GM21619 (cell line): Measurements from ENCODE around the gene BRF1.
"Not testable (repeated sequence)": the region's sequence is repeated elsewhere in the genome, so short reads cannot be mapped to it uniquely, and the experiment has no call there.

Experiments
- ATAC-seq: cut with Tn5 transposase; IDR thresholded peaks from one replicate; pipeline ENCODE4 v1.9.1; 2021; ENCODE audit not compliant: unreplicated experiment

BRF1 gene

GRCh38 chr14:105332350-105332874 lies 31.6 kb upstream of the BRF1 start:
- no peak for ATAC-seq

DNA sequence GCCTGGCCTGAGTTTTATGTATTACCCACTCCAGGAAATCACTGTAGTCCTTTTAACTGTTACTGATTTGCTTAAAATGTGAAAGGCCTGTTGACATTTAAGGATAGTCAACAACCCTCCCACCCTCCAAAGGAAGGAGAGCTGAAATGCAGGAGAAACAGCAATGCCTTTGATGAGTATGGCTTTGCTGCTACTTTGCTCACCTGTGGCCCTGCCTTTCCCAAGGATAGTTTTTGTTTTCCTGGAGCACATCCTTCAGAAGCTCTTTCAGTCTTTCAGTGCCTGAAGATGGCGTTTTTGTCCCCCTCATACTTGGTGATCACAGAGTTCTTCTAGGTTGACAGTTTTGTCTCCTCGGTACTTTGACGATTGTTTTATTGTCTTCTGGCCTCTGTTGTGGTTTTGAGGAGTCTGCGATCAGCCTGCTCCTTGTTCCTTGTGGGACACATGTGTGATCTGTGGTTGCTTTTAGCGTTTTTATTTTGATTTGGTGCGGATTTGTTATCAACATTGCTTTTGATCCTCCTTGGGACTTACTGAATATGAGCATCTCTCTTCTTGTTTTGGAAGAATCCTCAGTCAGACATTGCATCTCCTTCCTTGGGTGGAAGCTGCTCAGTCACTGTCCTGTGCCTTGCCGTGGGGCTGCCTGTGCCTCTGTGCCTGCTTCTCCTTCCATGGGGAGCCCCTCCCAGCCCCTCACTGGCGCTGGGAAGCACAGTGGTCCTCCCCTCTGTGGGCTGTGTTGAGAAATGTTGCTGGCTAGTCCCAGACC lies 31.0 kb upstream of the BRF1 start:
- no peak for ATAC-seq

- no peak for ATAC-seq
Observed at GRCh38 chr14:105330491-105330895, 29.7 kb upstream of the BRF1 start.

GRCh38 chr14:105329411-105330150 lies 28.8 kb upstream of the BRF1 start:
- no peak for ATAC-seq

GRCh38 chr14:105328678-105329390 lies 28.0 kb upstream of the BRF1 start:
- ATAC-seq: no peak

DNA sequence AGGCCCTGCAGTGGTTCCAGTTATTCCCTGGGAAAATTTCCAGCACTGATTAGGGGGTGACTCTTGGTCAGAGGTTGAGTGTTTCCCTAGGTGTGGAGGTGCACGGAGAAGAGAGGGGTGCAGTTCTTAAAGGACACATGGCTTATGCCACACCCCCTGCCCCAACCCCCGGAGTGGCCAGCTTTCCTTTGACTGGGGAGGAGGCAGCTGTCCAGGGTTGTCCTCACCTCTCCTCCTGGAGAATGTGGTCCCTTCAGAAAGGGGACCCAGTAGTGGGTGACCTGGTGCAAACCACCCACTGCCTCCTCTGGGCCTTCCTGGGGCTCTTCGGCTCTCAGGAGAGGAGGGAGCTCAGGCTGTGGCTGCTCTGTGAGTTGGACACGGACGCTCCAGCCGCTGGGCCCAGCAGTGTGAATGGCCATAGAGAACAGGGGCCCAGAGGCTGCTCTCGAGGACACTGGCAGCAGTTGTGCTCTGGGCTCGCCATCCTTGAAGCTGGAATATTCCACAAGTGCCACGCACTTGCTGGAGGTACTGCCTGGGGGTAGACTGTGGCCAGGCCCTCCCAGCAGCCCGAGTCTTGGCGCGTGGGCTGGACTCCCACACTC lies 27.4 kb upstream of the BRF1 start:
- ATAC-seq: no peak

- not testable (repeated sequence) for ATAC-seq
Observed at GRCh38 chr14:105327695-105328045, 26.9 kb upstream of the BRF1 start.

DNA sequence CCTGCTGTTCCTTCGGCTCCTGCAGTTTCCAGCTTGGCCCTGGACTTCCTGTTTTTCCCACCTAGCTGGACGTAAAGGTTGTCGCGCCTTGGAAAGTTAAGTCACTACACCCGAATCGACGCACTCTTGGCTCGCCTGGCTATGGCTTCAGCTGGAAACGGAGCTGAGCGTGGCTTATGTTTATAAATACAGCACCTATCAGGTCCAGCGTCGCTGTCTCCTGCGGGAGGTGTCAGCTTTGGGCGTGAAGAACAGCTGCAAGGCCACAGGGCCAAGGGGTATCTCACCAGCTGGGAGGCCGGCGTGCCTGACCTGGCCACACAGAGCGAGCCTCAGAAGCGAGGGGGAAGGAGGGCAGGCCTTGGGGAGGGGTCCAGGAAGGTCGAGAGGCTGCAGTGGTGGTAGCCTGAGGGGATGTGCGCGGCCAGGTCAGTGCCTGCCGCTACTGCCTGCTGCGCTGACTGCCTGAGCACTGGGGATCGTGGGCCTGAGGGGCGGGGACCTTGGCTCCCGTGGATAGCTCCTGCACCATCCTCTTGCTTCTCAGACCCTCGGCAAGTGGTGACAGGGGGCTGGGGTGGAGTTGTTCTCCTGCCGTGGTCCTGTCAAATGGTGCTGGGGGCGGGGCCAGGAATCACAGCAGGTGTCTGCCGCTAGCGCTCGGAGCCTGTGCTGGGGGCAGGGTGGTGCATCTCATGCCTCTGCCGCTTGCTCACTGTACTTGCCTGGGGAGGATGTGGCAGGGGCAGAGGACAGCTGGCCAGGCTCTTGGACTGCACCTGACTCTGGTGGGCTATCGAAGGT lies 26.3 kb upstream of the BRF1 start:
- no peak for ATAC-seq

GRCh38 chr14:105326568-105326867 lies 25.7 kb upstream of the BRF1 start:
- no peak for ATAC-seq

- no peak for ATAC-seq
Observed at GRCh38 chr14:105325716-105326567, 25.1 kb upstream of the BRF1 start.

- ATAC-seq: no peak
Observed at GRCh38 chr14:105325303-105325702, 24.5 kb upstream of the BRF1 start.

DNA sequence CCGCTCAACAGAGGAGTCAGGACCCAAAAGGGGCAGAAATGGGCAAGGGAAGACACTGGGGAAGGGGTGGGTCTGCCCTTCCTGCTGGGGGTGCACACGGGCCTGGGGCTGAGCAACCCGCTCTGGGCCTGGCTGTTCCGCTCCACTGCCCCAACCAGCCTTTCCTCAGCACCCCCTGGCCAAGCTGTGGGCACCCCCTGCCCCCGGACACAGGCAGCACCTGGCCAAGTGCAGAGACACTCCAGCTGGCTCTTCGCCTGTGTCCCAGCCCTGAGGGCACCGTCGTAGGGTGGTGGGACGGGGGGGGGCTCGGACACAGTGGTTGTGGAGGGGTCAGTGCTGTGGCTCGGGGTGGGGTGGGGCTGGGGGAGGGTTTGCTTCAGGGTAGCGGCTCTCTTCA lies 24.1 kb upstream of the BRF1 start:
- ATAC-seq: no peak

DNA sequence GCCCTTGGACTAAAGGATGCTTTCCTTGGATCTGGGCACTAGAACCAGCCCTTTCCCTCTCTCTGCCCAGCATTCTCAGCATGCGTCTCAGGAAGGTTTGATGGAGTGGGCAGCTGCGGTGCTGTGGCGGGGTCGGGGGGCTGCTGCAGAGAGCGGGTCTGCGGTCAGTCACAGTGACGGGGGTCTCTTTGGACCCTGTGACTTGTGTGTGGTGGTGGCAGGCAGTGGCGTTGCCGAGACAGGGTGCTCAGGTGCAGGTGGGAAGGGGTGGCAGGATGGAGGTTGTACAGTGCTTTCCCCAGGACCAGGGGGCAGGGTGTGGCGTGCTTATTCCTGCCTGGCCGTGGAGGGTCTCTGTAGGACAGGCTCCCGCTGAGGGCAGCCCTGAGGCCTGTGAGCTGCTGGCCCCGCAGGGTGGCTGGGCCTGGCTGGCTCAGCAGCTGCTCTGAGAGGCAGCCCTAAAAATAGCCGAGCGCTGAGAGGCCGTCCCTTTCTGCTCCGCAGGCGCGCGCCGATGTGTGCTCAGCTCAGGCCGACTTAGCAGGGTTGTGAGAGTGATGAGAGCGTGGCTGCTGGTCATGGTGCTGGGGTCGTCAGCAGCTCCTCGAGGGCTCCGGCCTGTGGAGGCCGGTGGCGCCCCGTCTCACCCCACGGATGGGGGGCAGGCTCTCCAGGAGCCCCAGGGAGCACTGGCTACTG lies 23.4 kb upstream of the BRF1 start:
- ATAC-seq: no peak

GRCh38 chr14:105323663-105324062 lies 22.9 kb upstream of the BRF1 start:
- ATAC-seq: no peak

DNA sequence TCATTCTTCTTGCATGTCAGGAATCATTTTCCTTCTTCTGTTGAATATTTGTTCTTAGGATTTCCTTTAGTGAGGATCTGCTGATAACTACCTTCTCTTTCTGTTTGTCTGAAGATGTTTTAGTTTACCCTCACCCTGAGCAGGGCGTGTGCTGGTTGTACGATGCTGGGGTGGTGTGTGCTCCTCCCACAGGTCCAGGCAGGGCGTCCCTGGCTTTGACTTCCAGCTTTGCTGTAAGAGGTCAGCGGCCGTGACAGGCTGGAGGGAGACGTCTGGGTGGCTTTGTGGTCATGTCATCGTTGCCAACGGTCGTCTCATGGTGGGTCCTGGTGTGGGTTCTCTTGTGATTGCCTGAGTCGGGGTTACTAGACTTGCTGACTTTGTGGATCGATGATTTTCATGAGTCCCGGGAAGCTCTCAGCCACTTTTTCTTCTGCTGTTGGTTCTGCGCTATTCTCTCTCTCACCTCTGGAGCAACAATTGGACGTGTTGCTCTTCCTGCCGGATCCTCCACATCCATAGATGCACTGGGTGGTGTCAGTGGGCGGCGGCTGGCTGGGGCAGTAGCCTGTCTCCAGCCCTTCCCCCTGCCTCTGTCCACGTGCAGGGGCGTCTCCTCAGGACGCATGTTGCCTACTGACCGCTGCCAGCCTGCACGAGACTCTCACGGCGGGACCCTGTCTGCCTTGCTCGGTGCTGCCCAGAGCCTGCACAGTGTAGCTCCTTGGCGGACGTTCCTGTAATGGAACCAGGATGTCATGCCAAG lies 22.2 kb upstream of the BRF1 start:
- ATAC-seq: no peak

GRCh38 chr14:105317546-105317945 lies 16.7 kb upstream of the BRF1 start:
- ATAC-seq: no peak

GRCh38 chr14:105316968-105317510 lies 16.2 kb upstream of the BRF1 start:
- ATAC-seq: no peak

GRCh38 chr14:105316577-105316941 lies 15.8 kb upstream of the BRF1 start:
- no peak for ATAC-seq
